Measurements from ENCODE around the gene MR1. TPM values are rescaled to one million over a fixed set of nuclear protein-coding genes. Genes with fewer than 3 reads are reported as not detected.
A peak's percentile ranks its signal among the peaks of the same experiment; 100 is the strongest.

The MR1 gene
- total and polyA plus RNA-seq, 9 of the 15 experiments (the other 6 are each of a cell fraction or from before 2014, with no cell fraction given): 9.7 to 21.7 (median 15.6) TPM

DNA sequence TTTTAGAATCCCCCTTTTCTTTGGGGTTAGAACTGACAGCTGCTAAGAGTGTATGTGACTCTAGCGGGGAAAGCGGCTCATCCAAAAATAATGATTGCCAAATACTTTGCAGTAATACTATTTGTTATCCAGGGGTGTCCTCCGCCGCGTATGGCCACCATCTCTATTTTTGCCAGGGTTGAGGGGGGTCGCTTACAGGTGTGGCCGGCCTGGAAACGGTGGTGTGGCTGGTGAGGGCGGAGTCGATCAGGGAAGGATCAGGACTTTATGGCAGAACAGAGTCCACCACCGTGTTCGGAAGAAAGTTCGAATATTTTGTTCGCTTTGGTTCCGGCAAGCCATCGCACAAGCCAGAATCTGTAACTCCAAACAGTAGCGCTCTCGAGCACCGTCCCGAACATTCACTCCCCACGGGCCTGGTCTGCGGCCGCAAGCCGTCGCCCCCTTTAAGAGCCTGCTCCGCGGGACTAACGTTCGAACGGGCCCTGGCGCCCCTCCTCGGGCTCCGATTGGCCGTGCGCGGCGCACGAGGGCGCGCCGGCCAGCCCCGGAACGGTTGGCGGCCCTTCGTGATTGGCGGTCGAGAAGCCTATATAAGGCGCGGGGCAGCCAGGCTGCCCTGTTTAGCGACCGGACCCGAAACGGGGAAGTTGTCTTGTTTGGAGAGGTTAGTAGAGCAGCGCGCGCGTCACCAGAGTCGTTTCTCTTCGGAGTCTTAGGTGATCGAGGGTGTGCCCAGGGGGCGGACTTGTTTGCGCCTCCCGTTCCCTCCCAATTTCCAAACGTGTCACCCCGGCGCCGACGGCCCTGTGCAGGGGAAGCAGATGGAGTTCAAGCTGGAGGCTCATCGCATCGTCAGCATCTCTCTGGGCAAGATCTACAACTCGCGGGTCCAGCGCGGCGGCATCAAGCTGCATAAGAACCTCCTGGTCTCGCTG is 54.6 kb downstream of the MR1 start, which contains the start of gene IER5 (continued):
- TF ChIP-seq, protein P1, sequence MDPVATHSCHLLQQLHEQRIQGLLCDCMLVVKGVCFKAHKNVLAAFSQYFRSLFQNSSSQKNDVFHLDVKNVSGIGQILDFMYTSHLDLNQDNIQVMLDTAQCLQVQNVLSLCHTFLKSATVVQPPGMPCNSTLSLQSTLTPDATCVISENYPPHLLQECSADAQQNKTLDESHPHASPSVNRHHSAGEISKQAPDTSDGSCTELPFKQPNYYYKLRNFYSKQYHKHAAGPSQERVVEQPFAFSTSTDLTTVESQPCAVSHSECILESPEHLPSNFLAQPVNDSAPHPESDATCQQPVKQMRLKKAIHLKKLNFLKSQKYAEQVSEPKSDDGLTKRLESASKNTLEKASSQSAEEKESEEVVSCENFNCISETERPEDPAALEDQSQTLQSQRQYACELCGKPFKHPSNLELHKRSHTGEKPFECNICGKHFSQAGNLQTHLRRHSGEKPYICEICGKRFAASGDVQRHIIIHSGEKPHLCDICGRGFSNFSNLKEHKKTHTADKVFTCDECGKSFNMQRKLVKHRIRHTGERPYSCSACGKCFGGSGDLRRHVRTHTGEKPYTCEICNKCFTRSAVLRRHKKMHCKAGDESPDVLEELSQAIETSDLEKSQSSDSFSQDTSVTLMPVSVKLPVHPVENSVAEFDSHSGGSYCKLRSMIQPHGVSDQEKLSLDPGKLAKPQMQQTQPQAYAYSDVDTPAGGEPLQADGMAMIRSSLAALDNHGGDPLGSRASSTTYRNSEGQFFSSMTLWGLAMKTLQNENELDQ (CRISPR knock-in tag; IDR thresholded peaks at IDR 0.05; ENCODE audit: borderline replicate concordance): no peak; the same call in none of the 2 replicates
- TF ChIP-seq ZNF551 (CRISPR knock-in tag; IDR thresholded peaks at IDR 0.05) (no peak), TSHZ1 (CRISPR knock-in tag; IDR thresholded peaks at IDR 0.05) (no peak), FOXK2 (conservative IDR thresholded peaks at IDR 0.05 in 1 of 2, IDR thresholded peaks at IDR 0.05 in 1 of 2; ENCODE audit: low read depth in 2 of 2) (peak; percentile 61 to 78), PHTF2 (CRISPR knock-in tag; IDR thresholded peaks at IDR 0.05) (peak; percentile 78; the same call in 1 of the 2 replicates), ZNF766 (CRISPR knock-in tag; conservative IDR thresholded peaks at IDR 0.05) (no peak), ZNF507 (tag; conservative IDR thresholded peaks at IDR 0.05) (no peak), SMARCE1 (IDR thresholded peaks at IDR 0.05) (no peak), ETV5 (CRISPR knock-in tag; IDR thresholded peaks at IDR 0.05; ENCODE audit: low read depth) (peak; percentile 67), NR1H2 (CRISPR knock-in tag; IDR thresholded peaks at IDR 0.05) (no peak), CHCHD3 (CRISPR knock-in tag; IDR thresholded peaks at IDR 0.05) (peak; percentile 81; the same call in 1 of the 2 replicates), RBM15 (IDR thresholded peaks at IDR 0.05; ENCODE audit: insufficient read depth, low read length) (no peak), ETS2 (tag; IDR thresholded peaks at IDR 0.05; ENCODE audit: borderline replicate concordance, poor library complexity, severe bottlenecking) (no peak), FOXA3 (CRISPR knock-in tag; conservative IDR thresholded peaks at IDR 0.05 in 1 of 2, IDR thresholded peaks at IDR 0.05 in 1 of 2) (peak in 1 of 2 experiments; percentile 89; a peak in 2 of 4 replicates), ZNF232 (CRISPR knock-in tag; IDR thresholded peaks at IDR 0.05) (no peak; the same call in 1 of the 2 replicates)
- TF ChIP-seq, protein P2, sequence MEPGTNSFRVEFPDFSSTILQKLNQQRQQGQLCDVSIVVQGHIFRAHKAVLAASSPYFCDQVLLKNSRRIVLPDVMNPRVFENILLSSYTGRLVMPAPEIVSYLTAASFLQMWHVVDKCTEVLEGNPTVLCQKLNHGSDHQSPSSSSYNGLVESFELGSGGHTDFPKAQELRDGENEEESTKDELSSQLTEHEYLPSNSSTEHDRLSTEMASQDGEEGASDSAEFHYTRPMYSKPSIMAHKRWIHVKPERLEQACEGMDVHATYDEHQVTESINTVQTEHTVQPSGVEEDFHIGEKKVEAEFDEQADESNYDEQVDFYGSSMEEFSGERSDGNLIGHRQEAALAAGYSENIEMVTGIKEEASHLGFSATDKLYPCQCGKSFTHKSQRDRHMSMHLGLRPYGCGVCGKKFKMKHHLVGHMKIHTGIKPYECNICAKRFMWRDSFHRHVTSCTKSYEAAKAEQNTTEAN (CRISPR knock-in tag; IDR thresholded peaks at IDR 0.05): 0 out of 2 replicates have a peak, but pooled peaks have one; percentile 28
- TF ChIP-seq, protein P3, sequence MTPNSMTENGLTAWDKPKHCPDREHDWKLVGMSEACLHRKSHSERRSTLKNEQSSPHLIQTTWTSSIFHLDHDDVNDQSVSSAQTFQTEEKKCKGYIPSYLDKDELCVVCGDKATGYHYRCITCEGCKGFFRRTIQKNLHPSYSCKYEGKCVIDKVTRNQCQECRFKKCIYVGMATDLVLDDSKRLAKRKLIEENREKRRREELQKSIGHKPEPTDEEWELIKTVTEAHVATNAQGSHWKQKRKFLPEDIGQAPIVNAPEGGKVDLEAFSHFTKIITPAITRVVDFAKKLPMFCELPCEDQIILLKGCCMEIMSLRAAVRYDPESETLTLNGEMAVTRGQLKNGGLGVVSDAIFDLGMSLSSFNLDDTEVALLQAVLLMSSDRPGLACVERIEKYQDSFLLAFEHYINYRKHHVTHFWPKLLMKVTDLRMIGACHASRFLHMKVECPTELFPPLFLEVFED (CRISPR knock-in tag; conservative IDR thresholded peaks at IDR 0.05): peak; percentile 87
